Right ventricle myocardium inferior (tissue), 1 donor: ENCODE results near the gene FSTL4. TPM values are rescaled to one million over a fixed set of nuclear protein-coding genes. Genes with fewer than 3 reads are reported as not detected.

Experiments used
- ATAC-seq: fragments of 200-7000 bp; cut with Tn5 transposase; one replicate; pipeline ENCODE4 v1.9.1; 2020; ENCODE audit warnings: mild to moderate bottlenecking, moderate library complexity
- DNase-seq: peaks from one replicate; pipeline ENCODE4 v3.0.0; 2021; ENCODE audit errors: missing footprints
- intact Hi-C: fragments of 100-400 bp; cut with DNase I; formaldehyde crosslinking; loops from one replicate; pipeline ENCODE4 v1.11.0; 2022
- long read RNA-seq: library from polyadenylated mRNA; unstranded; transcript quantifications from one replicate; pipeline ENCODE4 v2.0.0, GENCODE V29; 2021
- total RNA-seq: library from RNA; stranded (reverse); fragmentation: NEBNext Ultra II Directional; extraction: Animal tissue kit (Norgen Biotek cat#: 25700); gene quantifications from one replicate; pipeline ENCODE4 v1.2.1, GENCODE V29; 2021
- donor health status: DM: no; HTN: yes; CAD: no; lungs with severe emphysema.

The FSTL4 gene
- total RNA-seq, result not detected
- long read RNA-seq, result 0 reads

DNA sequence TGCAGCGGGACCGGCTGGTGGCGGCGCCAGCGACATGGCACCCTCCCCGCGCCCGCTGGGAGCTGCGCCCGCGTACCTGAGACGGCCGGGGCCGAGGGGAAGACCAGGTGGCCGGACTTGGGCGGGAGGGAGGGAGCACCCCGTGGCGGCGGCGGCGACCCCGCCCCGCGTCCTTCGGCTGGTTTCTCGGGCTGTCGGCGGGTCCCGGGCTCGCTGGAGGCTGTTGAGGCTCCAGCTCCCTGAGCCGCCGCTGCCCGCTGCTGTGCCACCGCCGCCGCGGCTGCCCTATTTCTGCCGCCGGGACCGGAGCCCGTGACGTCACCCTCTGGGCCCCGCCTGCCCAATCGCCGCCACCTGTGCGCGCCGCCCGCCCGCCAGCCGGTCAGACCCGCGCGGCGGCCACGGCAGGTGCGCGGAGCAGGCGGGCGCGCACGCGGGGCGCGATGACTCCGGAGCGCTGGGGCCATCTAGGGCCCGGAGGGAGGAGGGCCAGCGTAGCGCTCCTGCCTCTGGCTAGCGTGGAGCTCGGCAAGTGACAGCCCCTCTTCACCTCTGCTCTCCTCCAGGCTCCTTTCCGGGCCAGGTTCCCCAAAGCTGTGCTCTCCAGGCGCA, at the start of gene FSTL4:
Gene FSTL4, minus strand, starts transcription at position 293 of the 612 bp plus-strand sequence.
- DNase-seq (no peak), ATAC-seq (peak; percentile 25)
- intact Hi-C loops, result loop anchor here (10.0 kb wide), 1 partner anchor 498 kb away; no protein-coding TSS in a partner anchor

DNA sequence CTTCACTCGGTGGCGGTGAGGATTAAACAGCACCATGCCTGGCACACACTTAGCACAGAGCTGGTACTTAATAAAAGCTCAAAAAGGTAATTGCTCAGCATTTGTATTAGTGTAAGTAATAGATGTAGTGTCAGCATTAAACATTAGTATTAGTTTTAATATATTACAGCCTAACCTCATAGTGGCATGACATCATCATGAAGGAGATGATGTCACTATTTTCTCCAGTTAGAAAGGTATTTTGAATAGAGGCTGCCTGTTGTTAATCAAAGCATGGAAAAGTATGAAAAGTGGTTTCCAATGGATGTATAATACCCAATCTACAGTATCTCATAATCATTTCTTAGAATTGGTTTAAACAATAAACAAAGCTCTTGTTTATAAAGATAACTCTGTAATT, 49.0 kb upstream of the FSTL4 start:
- intact Hi-C loops, result no loop called here
- no peak for DNase-seq
- ATAC-seq, result no peak

DNA sequence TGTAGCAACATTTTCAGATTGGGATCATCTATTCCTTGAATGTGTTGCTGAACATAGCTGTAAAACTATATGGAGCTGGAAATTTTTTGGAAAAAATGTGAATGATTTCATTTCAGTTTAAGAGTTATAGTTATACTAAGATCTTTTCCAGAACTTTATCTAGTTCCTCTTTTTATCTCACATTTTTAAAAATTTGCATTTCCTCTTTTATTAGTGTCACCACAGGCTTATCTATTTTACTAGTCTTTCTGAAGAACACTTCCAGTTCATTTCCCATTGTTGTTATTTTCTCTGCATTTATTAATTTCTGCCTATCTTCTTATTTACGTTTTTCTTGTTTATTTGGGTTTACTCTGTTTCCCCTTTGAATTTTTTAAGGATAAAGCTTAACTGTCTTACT, 46.0 kb upstream of the FSTL4 start:
- intact Hi-C loops, result no loop called here
- no peak for ATAC-seq
- no peak for DNase-seq

DNA sequence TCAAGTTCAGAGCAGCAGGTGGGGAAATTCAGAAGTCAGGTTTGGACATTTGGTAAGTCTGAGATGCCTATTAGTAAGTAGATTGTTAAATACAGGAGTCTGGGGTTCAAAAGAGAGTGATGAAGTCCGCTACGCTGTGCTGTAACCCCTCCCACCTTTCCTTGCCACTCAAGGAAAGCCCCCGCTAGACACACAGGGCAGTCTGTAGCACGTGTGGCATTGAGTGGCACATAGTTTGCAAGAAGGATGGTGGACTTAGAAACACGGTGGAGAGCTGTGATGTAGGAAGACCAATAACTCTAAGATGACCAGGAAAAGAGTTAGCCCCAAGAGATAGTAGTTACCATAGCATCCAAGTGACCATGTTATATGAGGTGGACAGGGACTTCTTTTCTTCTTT, 44.7 kb upstream of the FSTL4 start:
- DNase-seq, result no peak
- ATAC-seq, result no peak
- intact Hi-C loops, result no loop called here

DNA sequence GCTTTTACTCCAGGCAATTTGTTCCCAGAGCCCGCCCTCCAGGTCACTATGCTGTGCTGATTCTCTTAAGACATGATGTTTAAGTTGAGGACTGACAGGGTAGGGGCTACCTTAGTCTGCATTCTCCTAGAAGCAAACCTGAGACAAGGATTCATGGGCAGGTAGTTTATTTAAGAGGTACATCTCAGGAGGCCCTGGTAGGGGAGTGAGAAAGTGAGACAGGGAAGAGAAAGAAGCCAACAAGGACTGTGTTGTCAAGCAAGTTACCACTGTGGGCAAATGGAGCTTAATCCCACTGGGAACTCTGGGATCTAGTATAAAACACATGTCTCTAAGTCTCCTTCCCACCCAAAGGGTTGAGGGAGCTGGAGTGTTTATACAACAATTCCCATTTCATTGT, 43.6 kb upstream of the FSTL4 start:
- intact Hi-C loops, result no loop called here

DNA sequence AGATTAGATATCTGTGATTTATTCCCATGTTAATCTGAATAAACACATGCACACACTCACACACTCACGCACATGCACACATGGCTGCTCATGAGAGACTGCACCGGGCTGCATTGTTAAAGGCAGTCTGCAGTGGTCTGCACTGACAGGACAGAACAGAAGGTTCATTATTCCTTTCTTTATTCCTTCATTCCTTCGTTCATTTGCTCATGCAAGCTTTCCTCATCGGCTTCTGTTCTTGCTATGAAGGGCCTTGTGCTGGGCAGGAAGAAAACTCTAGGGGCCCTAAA, 41.4 kb upstream of the FSTL4 start:
- intact Hi-C loops, result no loop called here
- DNase-seq (no peak), ATAC-seq (no peak)

More for the DNA sequence above, 43.6 kb upstream of the FSTL4 start:
- no peak for ATAC-seq
- DNase-seq, result no peak

DNA sequence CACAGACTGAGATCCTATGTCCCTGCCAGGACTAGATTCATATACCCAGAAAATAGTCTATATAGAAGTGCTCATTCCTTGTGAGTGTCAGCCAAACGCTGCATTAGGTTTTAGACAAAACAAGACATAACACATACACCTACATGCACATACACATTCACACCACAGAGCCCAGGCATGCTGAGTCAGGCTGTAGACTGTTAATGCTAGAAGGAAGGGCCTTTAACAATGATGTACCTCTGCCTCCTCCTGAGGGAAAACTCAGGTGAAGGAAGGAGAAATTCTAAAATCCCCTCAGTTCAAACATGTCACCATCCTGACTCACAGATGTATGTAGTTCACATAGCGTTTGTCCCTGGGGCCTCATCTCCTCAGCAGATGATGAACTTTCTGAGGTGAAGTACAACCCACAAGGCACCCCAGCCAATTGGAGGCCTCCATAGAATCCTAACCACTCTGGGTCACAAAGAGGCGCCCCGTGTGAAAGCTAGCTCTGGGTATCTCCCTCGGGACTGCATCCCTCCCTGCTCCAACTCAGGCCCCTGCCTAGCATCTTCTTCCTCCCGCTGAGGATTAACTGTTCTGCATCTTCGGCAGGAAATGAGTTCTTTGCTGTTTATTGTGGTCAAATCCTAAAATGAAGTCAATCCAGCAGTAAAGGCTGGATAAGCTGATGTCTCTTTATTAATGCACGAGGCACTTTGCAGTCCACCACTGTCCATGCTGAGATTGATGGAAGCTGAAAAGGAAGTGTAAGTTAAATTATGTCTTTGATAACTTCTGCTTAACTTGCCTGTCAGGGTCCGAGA, 40.8 kb upstream of the FSTL4 start:
- intact Hi-C loops, result no loop called here
- ATAC-seq, result no peak
- no peak for DNase-seq

DNA sequence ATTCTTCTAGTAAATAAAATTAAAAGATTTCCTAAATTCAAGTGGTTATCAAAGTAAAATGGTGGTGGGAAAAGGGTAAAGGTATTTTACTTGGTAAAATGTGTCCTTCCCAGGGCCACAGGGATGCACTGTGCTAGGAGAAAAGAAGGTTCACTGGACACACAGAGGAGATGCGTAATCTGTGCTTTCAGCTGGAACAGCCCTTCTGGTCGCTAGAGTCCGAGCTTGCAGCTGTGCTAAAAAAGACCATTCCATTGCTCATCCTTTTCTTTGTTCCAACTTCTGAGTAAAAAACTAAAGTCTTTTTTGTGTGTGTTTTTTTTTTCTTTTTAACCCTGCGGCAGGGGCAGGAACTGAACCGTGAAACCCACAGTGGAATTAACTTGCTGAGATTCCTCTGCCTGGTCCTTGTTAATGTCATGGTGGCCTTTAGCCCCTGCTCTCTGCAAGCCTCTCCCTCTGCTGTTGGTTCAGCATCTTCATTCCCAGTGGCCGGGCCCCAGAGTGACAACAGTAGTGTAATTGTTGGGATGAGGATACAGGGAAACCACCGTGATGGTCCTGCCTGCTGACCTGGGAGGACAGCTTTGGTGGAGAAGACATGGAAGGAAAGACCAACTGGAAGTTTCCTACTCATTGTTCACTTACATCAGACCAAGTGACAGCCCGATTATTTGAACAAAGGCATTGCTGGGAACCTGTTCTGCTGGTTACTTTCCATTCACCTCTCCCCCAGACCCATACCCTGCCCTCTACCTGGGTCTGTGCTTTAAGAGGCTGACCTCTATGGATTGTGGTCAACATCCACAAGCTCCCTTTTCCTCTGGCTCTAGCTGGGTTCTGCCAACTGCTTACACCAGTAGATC, 31.9 kb upstream of the FSTL4 start:
- ATAC-seq (no peak), DNase-seq (no peak)
- intact Hi-C loops, result no loop called here

DNA sequence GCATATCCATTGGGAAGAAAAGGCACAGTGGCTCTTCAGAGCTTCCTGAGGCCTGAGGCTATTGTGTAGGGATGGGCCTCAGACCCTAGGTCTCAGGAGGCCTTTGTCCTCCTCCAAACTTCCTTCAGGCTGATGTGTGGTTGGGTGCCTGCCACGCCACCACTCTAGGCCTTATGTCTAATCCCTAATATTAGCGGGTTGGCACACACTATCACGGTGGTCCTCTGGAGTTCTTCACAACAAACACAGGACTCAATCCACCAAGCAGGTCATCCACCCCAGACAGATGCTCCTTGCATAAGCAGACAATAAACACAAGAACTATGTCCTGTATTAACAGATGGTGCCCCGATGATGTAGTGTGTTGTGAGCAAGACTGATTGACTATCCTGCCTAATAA, 31.0 kb upstream of the FSTL4 start:
- intact Hi-C loops, result no loop called here
- DNase-seq, result no peak
- ATAC-seq, result no peak

DNA sequence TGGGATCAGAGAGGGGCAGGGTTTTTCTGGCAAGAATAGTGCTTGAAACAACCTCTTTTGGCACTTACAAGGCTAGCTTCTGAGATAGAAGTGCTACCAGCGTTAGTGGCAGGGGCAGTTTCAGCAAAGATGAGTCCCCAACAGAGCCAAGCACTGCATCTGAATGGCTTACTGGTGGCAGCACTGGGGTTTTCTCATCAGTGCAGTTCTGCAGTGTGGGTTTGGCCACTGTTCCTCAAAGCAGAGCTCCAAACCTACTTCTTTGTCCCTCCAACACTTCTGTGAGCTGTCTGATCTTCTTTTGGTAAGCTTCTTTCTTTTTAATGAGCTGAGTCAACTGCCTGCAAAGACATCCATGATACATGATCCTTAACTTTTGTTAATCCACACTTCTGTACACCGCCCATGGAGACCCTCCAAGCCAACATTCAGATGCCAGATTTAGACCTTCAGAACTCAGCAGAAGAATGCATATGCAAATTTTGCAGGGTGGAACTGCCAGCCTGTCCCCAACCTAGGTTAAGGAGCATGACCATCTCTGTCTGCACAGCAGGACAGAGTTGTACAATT, 29.9 kb upstream of the FSTL4 start:
- ATAC-seq, result no peak
- DNase-seq, result no peak
- intact Hi-C loops, result no loop called here

DNA sequence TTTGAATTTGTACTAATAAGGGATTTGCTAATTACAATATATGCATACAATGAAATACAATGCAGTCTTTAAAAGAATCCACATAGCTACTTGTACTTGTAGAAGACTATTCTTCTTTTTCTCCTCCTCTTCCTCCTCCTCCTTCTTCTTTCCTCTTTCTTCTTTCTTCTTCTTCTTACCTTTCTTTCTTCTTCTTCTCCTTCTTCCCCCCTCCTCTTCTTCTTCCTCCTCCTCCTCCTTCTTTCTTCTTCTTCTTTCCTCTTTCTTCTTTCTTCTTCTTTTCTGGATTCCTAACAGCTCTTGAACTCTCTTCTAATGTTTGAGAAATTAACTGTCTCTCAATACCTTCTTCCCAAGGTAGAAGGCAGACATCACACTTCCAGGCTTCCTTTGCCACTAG, 29.3 kb upstream of the FSTL4 start:
- ATAC-seq (no peak), DNase-seq (no peak)
- intact Hi-C loops, result no loop called here

DNA sequence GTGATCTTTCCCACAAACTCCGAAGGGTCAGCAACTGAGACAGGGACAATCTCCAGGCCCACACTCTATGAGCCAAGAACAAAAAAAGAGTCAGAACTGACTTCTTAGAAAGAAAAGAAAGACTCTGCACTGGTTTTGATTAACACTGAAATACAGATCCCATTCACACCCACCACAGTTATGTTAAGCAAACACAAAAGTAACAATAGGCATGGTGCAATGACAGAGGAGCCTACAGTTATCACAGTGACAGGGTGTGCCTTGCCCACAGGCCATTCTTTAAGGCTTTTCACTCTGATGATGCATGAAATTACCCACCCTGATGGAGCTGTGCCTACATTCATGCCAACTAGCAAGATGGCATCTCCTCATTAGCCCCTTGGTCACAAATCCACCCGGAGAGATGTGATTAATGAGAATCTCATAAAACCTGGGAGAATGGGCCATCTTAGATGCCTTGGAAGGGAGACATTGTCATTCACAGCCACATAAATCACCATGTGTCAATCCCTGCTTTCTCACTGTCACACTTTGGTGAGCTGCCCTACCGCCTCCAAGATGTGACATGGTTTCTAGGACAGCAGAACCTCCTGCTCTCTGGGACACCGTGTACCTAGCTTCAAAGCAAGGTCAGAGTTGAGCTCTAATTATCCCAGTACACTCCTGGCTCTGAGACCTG, 27.6 kb upstream of the FSTL4 start:
- DNase-seq (no peak), ATAC-seq (no peak)
- intact Hi-C loops, result no loop called here

DNA sequence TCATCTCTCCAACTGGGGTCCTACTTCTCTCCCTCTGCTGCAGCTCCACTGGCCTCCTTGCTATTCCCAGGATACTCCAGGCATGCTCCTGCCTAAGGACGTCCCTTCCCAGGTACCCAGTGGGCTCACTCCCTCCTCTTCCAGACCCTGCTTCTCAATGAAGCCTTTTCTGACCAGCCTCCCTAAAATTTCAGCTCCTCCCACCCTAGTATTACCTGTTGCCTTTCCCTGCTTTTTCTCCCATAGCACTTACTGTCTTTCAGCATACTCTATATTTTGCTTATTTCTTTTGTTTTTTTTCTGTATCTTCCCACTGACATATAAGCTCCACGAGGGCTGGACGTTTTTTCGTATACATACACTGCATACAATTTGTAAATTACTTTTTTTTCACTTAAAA, 26.1 kb upstream of the FSTL4 start:
- intact Hi-C loops, result no loop called here
- ATAC-seq (no peak), DNase-seq (no peak)

DNA sequence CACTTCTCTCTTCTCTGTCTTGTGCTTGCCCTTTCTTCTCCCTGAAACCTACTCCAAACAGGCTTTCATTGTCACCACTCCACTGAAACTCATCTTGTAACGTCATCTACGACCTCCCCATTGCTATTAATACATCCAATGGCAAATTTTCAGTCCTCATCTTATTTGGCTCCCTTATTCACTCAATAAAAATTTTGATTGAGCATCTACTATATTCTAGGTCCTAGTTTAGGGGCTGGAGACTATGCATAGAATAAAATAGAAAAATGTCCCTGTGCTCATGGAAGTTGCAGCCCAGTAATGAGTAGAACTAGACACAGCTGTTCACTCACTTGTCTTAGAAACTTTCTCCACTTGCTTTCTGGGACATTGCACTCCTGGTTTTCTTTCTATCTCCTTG, 24.9 kb upstream of the FSTL4 start:
- intact Hi-C loops, result no loop called here
- no peak for ATAC-seq
- DNase-seq, result no peak

DNA sequence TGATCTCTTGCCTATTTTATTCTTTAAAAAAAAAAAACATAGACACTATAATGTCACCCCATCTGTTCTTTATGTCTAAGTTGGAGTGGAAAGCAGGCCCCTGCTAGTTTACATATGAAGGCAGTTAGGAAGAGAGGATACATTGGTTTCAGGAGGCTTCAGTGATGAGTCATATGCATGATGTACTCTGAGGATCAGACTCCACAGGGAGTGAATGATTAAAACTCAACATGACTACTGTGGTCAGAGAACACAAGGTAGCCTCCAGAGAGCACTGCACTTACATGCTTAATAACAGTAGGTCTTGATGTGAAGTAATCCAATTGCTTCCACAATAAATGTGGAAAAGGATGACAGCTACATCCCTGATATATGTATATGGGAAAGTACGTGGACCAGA, 22.7 kb upstream of the FSTL4 start:
- DNase-seq, result no peak
- ATAC-seq, result no peak
- intact Hi-C loops, result no loop called here

DNA sequence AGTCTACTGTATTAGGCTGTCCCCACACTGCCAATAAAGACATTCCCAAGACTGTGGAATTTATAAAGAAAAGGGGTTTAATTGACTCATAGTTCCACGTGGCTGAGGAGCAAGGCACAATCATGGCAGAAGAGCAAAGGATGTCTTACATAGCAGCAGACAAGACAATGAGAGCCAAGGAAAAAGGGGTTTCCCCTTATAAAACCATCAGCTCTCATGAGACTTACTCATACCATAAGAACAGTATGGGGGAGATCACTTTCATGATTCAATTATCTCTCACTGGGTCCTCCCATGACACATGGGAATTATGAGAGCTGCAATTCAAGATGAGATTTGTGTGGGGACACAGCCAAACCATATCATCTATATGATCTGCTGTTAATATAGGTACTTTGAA, 14.8 kb upstream of the FSTL4 start:
- DNase-seq (no peak), ATAC-seq (no peak)
- intact Hi-C loops, result no loop called here

DNA sequence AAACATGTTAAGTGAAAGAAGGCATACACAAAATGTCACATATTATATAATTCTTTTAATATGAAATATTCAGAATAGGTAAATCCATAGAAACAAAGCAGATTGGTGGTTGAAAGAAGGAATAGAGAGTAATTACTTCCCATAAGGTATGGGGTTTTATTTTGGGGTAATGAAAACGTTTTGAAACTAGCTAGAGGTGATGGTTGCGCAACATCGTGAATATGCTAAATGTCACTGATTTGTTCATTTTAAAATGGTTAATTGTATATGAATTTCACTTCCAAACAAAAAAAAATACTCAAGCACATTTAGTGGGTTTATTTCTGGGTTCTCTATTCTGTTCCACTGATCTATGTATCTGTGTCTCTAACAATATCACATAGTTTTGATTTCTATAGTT, 12.0 kb upstream of the FSTL4 start:
- ATAC-seq (no peak), DNase-seq (no peak)
- intact Hi-C loops, result no loop called here

DNA sequence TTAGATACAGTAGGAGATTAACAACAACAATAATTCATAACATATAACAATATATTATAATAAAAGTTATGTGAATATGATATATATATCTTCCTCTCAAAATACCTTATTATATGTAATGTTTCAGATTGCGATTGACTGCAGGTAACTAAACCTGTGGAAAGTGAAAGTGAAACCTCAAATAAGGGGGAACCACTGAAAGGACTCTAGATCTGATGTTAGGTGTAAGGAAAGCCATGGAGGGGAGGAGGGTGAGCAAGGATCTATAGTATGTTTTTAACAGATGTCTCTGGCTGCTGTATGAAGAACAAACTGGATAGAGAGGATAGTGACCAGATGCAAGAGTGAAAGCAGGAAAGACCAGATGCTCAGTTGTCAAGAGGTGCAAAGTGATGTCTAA, 5.8 kb upstream of the FSTL4 start:
- DNase-seq (no peak), ATAC-seq (no peak)
- intact Hi-C loops, result loop anchor here (10.0 kb wide), 1 partner anchor 503 kb away; no protein-coding TSS in a partner anchor

DNA sequence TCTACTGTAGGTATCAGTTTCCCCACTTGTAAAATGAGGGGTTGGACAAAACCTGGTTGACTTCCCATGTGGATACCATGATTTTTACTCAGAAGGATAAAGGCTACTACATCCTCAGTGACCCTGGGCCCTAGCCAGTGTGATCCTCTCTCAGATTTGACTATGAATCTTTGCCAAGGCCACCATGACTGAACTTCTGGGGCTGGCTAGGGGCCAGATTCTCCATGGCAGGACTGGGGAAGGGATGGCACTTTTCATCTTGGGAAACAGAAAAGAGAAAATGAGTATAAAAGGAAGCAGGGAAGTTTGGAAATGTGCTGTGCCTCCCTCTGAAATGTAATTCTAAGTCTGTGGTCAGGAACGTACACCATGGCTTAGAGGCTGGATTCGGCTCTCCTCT, 1.4 kb upstream of the FSTL4 start:
- ATAC-seq (no peak), DNase-seq (no peak)
- intact Hi-C loops, result loop anchor here (10.0 kb wide), 1 partner anchor 499 kb away; no protein-coding TSS in a partner anchor
